Measurements from ENCODE around the gene ISLR.

ISLR gene

DNA sequence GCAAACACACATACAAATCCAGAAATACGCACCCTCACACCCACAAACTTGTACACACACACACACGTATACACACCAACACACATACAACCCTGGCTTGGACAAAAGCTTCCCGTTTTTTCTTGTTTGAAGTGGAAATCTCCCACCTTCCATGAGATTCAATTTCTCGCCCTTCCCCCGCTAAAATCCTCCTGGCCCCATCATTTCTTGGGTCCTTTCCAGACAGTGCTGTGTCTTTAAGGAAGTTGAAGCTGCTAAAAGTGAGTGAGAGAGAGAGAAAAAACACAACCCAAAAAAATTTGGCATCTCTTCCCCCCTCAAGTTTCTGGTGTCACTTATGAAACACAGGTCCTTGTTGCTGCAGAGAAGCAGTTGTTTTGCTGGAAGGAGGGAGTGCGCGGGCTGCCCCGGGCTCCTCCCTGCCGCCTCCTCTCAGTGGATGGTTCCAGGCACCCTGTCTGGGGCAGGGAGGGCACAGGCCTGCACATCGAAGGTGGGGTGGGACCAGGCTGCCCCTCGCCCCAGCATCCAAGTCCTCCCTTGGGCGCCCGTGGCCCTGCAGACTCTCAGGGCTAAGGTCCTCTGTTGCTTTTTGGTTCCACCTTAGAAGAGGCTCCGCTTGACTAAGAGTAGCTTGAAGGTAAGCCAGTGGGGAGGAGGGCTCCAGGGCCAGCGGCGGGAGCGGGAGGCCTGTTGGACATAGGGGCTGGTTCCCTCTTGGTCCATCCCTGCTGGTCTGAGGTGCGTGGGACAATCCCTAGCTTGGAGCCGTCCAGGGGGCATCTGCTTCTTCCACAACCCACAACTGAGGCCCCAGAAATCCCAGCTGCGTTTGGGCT is at the start of gene ISLR:
ISLR (plus strand) TSS at position 331 of the 839 bp plus-strand sequence. CDS start 1,149 bp downstream, outside the sequence.
- DNase-seq (ENCODE audit: low spot score) = no peak

- DNase-seq (ENCODE audit: low spot score) = no peak
These were observed 49.3 kb upstream of the ISLR start for GRCh38 chr15:74124196-74124595.

GRCh38 chr15:74124759-74125158 is 48.8 kb upstream of the ISLR start:
- DNase-seq (ENCODE audit: low spot score) = no peak

- peak; percentile 68 for DNase-seq (ENCODE audit: low spot score)
These were observed 46.1 kb upstream of the ISLR start for GRCh38 chr15:74127255-74127953.

- no peak for DNase-seq (ENCODE audit: low spot score)
These were observed 45.3 kb upstream of the ISLR start for GRCh38 chr15:74127954-74128784.

- DNase-seq (ENCODE audit: low spot score) = no peak
These were observed 44.5 kb upstream of the ISLR start for GRCh38 chr15:74128785-74129585.

DNA sequence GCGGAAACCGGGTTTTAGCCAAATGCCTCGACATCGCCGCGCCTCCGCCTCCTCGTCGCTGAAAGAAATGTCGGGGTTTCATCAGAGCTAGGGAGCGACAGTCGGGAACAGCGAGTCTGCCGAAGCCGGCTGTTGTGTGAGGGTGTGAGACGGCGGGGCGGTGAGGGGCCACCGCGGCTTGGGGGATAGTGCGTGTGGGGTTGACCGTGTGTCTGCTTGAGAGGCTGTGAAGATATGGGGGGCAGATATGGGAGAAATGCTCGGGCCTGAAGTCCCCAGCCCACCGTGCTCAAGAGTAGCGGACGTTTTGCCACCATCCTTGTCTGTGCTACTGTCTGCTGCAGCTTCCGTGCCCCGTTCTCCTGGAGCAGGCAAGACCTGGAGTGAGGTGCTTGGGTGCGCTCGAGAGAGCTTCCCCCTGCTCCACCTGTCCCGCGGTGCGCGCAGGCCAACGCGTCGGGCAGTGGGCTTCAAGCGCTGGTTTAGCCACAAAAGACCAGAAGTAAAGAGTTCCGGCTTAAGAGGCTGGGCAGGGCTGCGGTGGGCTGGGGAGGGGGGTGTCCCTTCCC is 43.8 kb upstream of the ISLR start:
- DNase-seq (ENCODE audit: low spot score) = no peak

GRCh38 chr15:74130155-74130848 is 43.2 kb upstream of the ISLR start, which contains the start of gene ISLR2:
Gene ISLR2 (plus strand): TSS chr15:74130586. CDS start chr15:74132755, 2,169 bp downstream.
- no peak for DNase-seq (ENCODE audit: low spot score)

GRCh38 chr15:74130849-74131627 is 42.5 kb upstream of the ISLR start:
- DNase-seq (ENCODE audit: low spot score) = no peak

GRCh38 chr15:74131628-74132413 is 41.7 kb upstream of the ISLR start:
- no peak for DNase-seq (ENCODE audit: low spot score)

GRCh38 chr15:74132681-74133651 is 40.5 kb upstream of the ISLR start:
- no peak for DNase-seq (ENCODE audit: low spot score)

GRCh38 chr15:74133694-74134386 is 39.7 kb upstream of the ISLR start:
- DNase-seq (ENCODE audit: low spot score) = no peak

DNA sequence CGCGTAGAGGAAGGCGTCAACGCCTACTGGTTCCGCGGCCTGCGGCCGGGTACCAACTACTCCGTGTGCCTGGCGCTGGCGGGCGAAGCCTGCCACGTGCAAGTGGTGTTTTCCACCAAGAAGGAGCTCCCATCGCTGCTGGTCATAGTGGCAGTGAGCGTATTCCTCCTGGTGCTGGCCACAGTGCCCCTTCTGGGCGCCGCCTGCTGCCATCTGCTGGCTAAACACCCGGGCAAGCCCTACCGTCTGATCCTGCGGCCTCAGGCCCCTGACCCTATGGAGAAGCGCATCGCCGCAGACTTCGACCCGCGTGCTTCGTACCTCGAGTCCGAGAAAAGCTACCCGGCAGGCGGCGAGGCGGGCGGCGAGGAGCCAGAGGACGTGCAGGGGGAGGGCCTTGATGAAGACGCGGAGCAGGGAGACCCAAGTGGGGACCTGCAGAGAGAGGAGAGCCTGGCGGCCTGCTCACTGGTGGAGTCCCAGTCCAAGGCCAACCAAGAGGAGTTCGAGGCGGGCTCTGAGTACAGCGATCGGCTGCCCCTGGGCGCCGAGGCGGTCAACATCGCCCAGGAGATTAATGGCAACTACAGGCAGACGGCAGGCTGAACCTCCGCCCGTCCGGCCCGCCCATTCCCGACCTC is 39.0 kb upstream of the ISLR start:
- DNase-seq (ENCODE audit: low spot score) = no peak

GRCh38 chr15:74135041-74135565 is 38.4 kb upstream of the ISLR start:
- DNase-seq (ENCODE audit: low spot score) = no peak

DNA sequence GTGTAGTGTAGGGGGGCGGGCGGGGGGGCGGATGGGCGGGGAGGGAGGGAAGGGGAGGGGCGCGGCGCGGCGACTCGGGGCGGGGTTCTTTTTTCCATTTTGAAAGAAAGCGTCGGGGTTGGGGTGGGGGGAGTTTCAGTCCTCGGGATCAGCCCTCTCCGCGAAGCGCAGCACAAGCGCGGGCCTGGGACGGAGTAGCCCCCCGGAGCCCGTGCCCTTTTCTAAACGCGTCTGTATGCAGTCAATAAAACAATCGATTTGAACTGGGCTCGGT is 37.0 kb upstream of the ISLR start:
- no peak for DNase-seq (ENCODE audit: low spot score)

- no peak for DNase-seq (ENCODE audit: low spot score)
These were observed 36.5 kb upstream of the ISLR start for GRCh38 chr15:74136814-74137536.

All from hematopoietic multipotent progenitor cell treated with erythropoietin and hydrocortisone succinate and interleukin-3 and kit ligand, for 15 days (in vitro differentiated cells).